Liver (tissue), 3 donors: Measurements from ENCODE around the gene KANSL1L.
"Not testable (repeated sequence)": the region's sequence is repeated elsewhere in the genome, so short reads cannot be mapped to it uniquely, and the experiment has no call there.

ENCODE experiments used
- CTCF ChIP-seq: fragments of 150-350 bp; IDR thresholded peaks from 2 replicates; pipeline ENCODE4 v1.5.1; 2017; ENCODE audit warnings: improper control_type of control experiment, low read depth, low read length; ENCODE audit not compliant: missing input control
- EGR1 ChIP-seq, 2 donors: IDR thresholded peaks; 2 replicates each; pipeline ENCODE4 v1.6.1; 2016 to 2018; ENCODE audit warnings: antibody characterized with exemption in 2 of 2, low read depth in 2 of 2
- FOXA1 ChIP-seq: IDR thresholded peaks from 2 replicates; pipeline ENCODE4 v1.6.1; 2016; ENCODE audit warnings: antibody characterized with exemption
- JUND ChIP-seq, 2 donors: IDR thresholded peaks; 2 replicates each; pipeline ENCODE4 v1.6.1; 2016; ENCODE audit warnings: antibody characterized with exemption in 2 of 2
- RAD21 ChIP-seq, 2 donors: IDR thresholded peaks; 2 replicates each; pipeline ENCODE4 v1.6.1; 2016; ENCODE audit warnings: antibody characterized with exemption in 2 of 2, mild to moderate bottlenecking in 2 of 2
- SP1 ChIP-seq: IDR thresholded peaks from 2 replicates; pipeline ENCODE4 v1.6.1; 2018; ENCODE audit warnings: antibody characterized with exemption, mild to moderate bottlenecking
- donor health status: healthy.
- donor health status: healthy.

DNA sequence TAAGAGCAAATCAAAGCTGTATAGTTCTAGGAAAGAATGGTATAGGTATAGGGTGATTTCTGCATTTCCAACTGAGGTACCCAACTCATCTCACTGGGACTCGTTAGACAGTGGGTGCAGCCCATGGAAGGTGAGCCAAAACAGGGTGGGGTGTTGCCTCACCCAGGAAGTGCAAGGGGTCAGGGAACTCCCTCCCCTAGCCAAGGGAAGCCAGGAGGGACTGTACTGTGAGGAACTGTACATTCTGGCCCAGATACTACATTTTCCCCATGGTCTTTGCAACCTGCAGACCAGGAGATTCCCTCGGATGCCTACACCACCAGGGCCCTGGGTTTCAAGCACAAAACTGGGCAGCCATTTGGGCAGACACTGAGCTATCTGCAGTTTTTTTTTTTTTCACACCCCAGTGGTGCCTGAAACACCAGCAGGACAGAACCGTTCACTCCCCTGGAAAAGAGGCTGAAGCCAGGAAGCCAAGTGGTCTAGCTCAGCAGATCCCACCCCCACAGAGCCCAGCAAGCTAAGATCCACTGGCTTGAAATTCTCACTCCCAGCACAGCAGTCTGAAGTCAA lies 9.9 kb upstream of the KANSL1L start:
- TF ChIP-seq FOXA1; CTCF; SP1; RAD21 (IDR thresholded peaks at IDR 0.05); JUND (IDR thresholded peaks at IDR 0.05); EGR1 (IDR thresholded peaks at IDR 0.05; ENCODE audit: low read depth in 2 of 2): not testable (repeated sequence)
